Upper lobe of right lung (tissue), 1 donor: ENCODE data around the gene ACTN3. TPM values are rescaled to one million over a fixed set of nuclear protein-coding genes. Genes with fewer than 3 reads are reported as not detected.

Experiments used
- ATAC-seq: fragments of 200-7000 bp; cut with Tn5 transposase; one replicate; pipeline ENCODE4 v1.9.1; 2020; ENCODE audit warnings: mild to moderate bottlenecking, moderate library complexity
- DNase-seq: peaks from one replicate; pipeline ENCODE4 v3.0.0-alpha.2; 2020
- H3K27ac ChIP-seq: fragments of 200-600 bp; one replicate; pipeline ENCODE4 v1.8.0; 2022
- H3K27me3 ChIP-seq: fragments of 200-600 bp; one replicate; pipeline ENCODE4 v1.8.0; 2022; ENCODE audit warnings: mild to moderate bottlenecking
- H3K36me3 ChIP-seq: fragments of 200-600 bp; one replicate; pipeline ENCODE4 v1.8.0; 2022
- H3K4me1 ChIP-seq: fragments of 200-600 bp; one replicate; pipeline ENCODE4 v1.8.0; 2022
- H3K4me3 ChIP-seq: fragments of 200-600 bp; one replicate; pipeline ENCODE4 v1.8.0; 2022; ENCODE audit warnings: mild to moderate bottlenecking
- H3K9me3 ChIP-seq: fragments of 200-600 bp; one replicate; pipeline ENCODE4 v1.8.0; 2022
- intact Hi-C: fragments of 100-400 bp; cut with DNase I; formaldehyde crosslinking; loops from one replicate; pipeline ENCODE4 v1.11.0; 2022
- total RNA-seq: library from RNA; stranded (reverse); fragmentation: NEBNext Ultra II Directional; extraction: Animal tissue kit (Norgen Biotek cat#: 25700); gene quantifications from one replicate; pipeline ENCODE4 v1.2.1, GENCODE V29; 2021
- TF ChIP-seq, protein P1 (sequence below): fragments of 200-600 bp; IDR thresholded peaks from one replicate; pipeline ENCODE4 v1.8.0; 2022; ENCODE audit warnings: antibody characterized with exemption
- donor health status: DM: no; HTN: yes; CAD: no; lungs with severe emphysema.

The ACTN3 gene
- total RNA-seq, 1 donor from 2014 or later, result not detected

DNA sequence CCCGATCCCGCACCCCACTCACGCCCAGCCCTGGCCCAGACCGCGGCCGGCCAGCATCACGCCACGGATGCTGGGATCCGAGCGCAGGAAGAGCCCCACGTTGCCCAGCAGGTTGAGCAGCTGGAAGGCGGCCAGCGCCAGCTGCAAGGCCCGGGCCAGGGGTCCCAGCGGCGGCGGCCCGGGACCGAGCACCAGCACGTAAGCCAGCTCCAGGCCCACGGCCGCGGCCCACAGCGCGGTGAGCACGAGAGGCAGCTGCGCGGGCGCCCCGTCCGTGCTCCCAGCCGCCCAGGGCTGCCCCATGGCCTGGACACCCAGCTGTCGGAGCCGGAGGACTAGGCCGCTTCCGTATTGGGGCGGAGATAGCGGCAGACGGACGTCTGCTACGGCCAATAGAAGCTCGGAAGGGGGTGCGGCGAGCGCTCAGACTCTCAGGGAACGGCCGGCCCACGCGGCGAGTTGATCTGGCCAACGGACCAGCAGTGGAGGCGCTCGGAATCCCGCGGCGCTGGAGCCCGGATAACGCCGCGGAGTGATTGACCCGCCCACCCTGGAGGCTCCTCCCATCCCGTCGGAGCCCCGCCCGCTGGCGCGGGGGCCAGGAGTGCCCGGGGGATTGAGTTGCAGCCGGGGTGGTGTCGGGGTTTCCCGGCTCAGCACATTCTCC, 869 bp upstream of the ACTN3 start, which contains the start of gene ZDHHC24:
Gene ZDHHC24, minus strand, starts transcription at position 348 of the 667 bp plus-strand sequence. Its CDS starts 45 bp downstream, at position 303.
- H3K27ac ChIP-seq, result peak within 1 kb of the TSS; percentile 85
- intact Hi-C loops, result no loop called here
- no peaks in the 10 kb centered on the region for H3K27me3 ChIP-seq
- H3K9me3 ChIP-seq, result no peaks in the 10 kb centered on the region
- peaks cover 15% of the 10 kb centered on the region for H3K36me3 ChIP-seq
- DNase-seq (peak; percentile 99), ATAC-seq (peak; percentile 97)
- H3K4me1 ChIP-seq, result peaks cover 28% of the 10 kb centered on the region
- TF ChIP-seq, protein P1, sequence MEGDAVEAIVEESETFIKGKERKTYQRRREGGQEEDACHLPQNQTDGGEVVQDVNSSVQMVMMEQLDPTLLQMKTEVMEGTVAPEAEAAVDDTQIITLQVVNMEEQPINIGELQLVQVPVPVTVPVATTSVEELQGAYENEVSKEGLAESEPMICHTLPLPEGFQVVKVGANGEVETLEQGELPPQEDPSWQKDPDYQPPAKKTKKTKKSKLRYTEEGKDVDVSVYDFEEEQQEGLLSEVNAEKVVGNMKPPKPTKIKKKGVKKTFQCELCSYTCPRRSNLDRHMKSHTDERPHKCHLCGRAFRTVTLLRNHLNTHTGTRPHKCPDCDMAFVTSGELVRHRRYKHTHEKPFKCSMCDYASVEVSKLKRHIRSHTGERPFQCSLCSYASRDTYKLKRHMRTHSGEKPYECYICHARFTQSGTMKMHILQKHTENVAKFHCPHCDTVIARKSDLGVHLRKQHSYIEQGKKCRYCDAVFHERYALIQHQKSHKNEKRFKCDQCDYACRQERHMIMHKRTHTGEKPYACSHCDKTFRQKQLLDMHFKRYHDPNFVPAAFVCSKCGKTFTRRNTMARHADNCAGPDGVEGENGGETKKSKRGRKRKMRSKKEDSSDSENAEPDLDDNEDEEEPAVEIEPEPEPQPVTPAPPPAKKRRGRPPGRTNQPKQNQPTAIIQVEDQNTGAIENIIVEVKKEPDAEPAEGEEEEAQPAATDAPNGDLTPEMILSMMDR, result no peak
- peak within 1 kb of the TSS; percentile 86 for H3K4me3 ChIP-seq

DNA sequence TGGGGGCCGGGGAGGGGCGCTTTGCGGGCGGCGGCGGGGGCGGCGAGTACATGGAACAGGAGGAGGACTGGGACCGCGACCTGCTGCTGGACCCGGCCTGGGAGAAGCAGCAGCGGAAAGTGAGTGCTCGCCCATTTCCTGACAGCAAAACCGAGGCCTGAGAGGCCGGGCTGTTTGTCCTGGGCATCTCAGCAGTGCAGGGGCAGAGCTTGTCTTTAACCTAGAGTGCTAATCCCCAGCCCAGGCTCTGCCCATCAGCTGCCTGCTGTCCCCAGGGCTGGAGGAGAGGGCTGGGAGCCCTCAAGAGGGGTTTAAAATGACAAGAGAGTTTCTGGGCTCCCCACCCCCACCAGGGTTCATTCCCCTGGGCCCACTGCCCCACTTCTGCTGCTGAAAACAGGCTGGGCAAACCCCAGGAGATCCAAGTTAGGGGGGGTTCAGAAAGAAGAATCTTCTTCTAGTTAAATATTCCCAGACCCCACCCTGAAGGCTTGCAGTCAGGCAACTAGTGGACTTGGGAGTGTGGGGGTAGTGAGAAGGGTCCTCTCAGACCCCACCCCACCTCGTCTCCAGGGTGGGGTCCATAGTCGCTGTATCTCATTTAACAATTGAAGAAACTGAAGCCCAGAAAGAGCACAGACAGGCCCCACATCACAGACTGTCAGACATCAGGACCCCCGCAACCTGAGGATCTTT, 411 bp downstream of the ACTN3 start:
- Histone ChIP-seq H3K4me3 (peak overlapping the region; percentile 86), H3K9me3 (no peaks in the 10 kb centered on the region), H3K36me3 (peaks cover 11% of the 10 kb centered on the region), H3K4me1 (peaks cover 28% of the 10 kb centered on the region), H3K27ac (no peak overlapping the region), H3K27me3 (no peaks in the 10 kb centered on the region)
- intact Hi-C loops, result no loop called here
- no peak for ATAC-seq
- TF ChIP-seq, protein P1, result no peak
- DNase-seq, result no peak

GRCh38 chr11:66547662-66548009, 933 bp downstream of the ACTN3 start:
- no peak for DNase-seq
- TF ChIP-seq, protein P1, result no peak
- Histone ChIP-seq H3K4me1 (peaks cover 28% of the 10 kb centered on the region), H3K27me3 (no peaks in the 10 kb centered on the region), H3K27ac (no peak overlapping the region), H3K36me3 (peaks cover 6% of the 10 kb centered on the region), H3K9me3 (no peaks in the 10 kb centered on the region), H3K4me3 (no peak overlapping the region)
- intact Hi-C loops, result no loop called here
- ATAC-seq, result no peak

GRCh38 chr11:66548041-66548440, 1.3 kb downstream of the ACTN3 start:
- Histone ChIP-seq H3K36me3 (peaks cover 4% of the 10 kb centered on the region), H3K9me3 (no peaks in the 10 kb centered on the region), H3K4me3 (no peak overlapping the region), H3K27me3 (no peaks in the 10 kb centered on the region), H3K27ac (no peak overlapping the region), H3K4me1 (peaks cover 28% of the 10 kb centered on the region)
- TF ChIP-seq, protein P1, result no peak
- DNase-seq, result no peak
- ATAC-seq, result no peak
- intact Hi-C loops, result no loop called here

DNA sequence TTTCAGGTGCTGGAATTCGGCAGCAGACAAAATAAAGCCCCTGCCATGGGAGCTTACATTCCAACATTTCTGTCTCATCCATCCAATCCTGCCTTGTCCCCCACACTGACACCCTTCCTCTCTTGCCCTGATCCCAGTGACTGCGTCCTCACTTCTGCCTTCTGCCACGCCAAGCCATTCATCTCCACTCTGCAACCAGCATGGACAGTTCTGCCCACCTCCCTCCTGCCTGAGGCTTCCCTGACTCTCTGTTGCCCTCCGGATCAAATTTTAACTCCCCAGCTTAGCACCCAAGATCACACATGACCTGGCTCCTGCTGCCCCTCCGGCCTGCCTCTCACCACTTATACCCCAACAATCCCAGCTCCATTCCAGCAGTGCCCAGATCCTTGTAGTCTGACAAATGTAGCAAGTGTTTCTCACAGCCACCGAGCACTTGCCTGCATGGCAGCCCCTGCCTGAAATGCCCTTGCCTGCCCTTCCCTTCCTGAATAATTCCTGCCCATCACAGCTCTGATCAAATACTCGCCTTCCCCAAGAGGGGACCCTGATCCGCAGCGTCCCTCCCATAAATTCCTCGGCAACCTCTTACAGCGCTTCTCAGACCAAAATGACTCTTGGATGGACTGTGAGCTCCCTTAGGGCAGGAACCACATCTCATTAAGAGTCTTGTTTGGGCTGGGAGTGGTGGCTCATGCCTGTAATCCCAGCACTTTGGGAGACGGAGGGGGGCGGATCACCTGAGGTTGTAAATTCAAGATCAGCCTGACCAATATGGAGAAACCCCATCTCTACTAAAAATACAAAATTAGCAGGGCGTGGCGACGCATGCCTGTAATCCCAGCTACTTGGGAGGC, 2.3 kb downstream of the ACTN3 start:
- intact Hi-C loops, result no loop called here
- Histone ChIP-seq H3K4me1 (peaks cover 20% of the 10 kb centered on the region), H3K27me3 (no peaks in the 10 kb centered on the region), H3K27ac (no peak overlapping the region), H3K9me3 (no peaks in the 10 kb centered on the region), H3K36me3 (no peaks in the 10 kb centered on the region), H3K4me3 (no peak overlapping the region)
- DNase-seq (no peak), ATAC-seq (no peak)
- TF ChIP-seq, protein P1, result no peak
